DND-41 (cell line): ENCODE data around the gene CDK1.
"Not testable (repeated sequence)": the region's sequence is repeated elsewhere in the genome, so short reads cannot be mapped to it uniquely, and the experiment has no call there.

Source experiments
- CTCF ChIP-seq: IDR thresholded peaks from 2 replicates; pipeline ENCODE4 v1.5.1; 2012; ENCODE audit warnings: borderline replicate concordance, low read length, moderate library complexity, mild to moderate bottlenecking; ENCODE audit not compliant: poor library complexity, severe bottlenecking; ENCODE audit errors: extremely low read depth
- EZH2 ChIP-seq: IDR thresholded peaks from 3 replicates; pipeline ENCODE4 v1.6.1; 2012; ENCODE audit warnings: borderline replicate concordance, low read depth, mild to moderate bottlenecking, moderate library complexity, low read length, inconsistent platforms; ENCODE audit not compliant: severe bottlenecking

- TF ChIP-seq EZH2, CTCF: not testable (repeated sequence)
These were observed 53.9 kb downstream of the CDK1 start for GRCh38 chr10:60832136-60832535.
